HT1080 (cell line): ENCODE results near the gene ACBD5. TPM values are rescaled to one million over a fixed set of nuclear protein-coding genes. Genes with fewer than 3 reads are reported as not detected.
"Not testable (repeated sequence)": the region's sequence is repeated elsewhere in the genome, so short reads cannot be mapped to it uniquely, and the experiment has no call there.

Source experiments
- DNase-seq: peaks from one replicate; pipeline ENCODE4 v3.0.0-alpha.2; 2015; ENCODE audit warnings: low read depth
- total RNA-seq: library from RNA; depleted of rRNA; stranded (reverse); fragments of >200 nt; shearing (Covaris generic); gene quantifications from 2 replicates; pipeline ENCODE4 v1.2.3, GENCODE V29; 2014

ACBD5 gene
- total RNA-seq, 1 experiment from 2014 or later, result 21.2 TPM

DNA sequence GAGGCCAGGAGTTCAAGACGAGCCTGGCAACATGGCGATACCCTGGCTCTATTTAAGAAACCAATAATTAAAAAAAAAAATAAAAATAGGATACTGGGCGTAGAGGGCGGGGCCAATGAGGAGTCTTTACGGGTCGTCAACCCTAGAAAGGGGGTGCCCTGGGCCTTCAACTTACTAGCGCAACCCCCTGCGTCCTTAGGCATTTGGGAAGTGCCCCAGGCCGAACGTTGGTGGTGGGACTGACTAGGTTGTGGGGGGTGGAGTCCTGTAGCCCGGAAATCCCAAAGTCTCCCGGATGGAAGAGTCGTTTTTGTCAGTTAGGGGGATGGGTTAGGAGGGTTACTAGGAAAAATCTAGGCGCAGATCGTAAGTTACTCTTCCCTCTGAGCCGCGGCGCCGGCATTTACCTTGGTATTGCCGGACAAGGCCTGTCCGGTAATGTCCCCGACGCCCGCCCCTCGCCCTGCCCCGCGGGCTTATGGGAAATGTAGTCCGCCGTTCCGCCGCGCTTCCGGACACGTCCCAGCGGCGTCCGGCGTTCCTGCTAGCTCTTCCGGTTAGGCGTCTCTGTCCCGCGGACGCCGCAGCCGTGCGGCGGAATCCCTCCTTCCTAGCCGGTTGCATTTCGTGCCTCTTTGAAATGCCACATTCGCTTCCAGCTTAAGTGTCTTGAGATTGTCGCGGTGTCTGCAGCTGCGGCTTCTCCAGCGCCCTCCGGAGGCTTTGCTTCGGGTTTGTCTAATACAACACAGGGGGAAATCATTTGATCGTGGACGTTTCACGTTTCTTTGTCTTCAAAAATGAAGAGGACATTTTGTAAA, 1.3 kb upstream of the ACBD5 start:
- peak; percentile 96 for DNase-seq

DNA sequence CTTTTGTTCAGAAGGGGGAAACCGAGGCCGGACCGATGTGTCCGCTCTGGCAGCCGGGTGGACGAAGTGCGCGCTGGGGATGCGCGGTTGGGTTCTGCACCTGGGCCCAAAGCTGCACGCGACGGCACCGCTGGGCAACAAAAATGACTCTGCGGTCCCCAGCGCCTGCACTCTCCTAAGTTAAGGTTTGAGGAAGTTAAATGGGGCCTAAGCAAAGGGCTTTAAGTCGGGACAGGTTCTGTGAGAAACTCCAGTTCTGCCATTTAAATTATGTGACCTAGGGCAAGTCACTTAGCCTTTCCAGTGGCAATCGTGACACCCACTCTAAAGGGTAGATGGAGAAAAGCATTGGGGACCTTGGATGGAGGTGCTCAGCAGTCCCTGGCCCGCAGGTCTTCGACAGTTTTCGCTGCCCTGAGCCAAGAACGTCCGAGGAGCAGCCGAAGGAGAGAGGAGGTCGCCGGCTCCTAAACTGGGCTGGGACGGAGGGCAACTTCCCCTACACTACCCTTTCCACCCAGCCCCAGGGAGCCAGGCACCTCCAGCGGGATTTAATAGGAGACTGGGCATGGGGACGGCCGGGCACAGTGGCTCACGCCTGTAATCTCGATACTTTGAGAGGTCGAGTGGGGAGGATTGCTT, 534 bp upstream of the ACBD5 start:
- DNase-seq, result peak; percentile 24

DNA sequence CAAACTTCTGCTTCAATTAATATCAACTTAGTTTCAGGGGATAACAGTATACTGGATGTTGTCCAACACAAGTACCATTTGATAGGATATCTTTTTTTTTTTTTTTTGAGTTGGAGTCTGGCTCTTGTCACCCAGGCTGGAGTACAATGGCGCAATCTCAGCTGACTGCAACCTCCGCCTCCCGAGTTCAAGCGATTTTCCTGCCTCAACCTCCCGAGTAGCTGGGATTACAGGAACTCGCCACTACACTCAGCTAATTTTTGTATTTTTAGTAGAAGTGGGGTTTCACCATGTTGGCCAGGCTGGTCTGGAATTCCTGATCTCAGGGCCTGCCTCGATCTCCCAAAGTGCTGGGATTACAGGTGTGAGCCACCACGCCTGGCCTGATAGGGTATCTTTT, 3.1 kb downstream of the ACBD5 start:
- DNase-seq, result not testable (repeated sequence)

DNA sequence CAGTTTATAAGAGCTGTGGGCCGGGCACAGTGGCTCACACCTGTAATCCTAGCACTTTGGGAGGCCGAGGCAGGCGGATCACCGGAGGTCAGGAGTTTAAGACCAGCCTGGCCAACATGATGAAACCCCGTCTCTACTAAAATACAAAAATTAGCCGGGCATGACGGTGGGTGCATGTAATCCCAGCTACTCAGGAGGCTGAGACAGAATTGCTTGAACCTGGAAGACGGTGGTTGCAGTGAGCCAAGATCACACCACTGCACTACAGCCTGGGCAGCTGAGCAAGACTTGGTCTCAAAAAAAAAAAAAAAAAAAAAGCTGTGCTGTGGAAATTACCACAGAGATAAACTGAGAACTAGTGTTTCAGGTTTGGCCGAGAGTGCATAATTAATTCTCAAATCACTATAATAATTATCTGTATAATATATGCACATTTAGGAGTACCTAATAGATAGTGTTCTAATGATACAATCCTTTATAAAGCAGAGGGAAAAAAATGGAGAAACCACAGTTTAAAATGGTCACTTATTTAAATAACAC, 3.9 kb downstream of the ACBD5 start:
- DNase-seq, result not testable (repeated sequence)

DNA sequence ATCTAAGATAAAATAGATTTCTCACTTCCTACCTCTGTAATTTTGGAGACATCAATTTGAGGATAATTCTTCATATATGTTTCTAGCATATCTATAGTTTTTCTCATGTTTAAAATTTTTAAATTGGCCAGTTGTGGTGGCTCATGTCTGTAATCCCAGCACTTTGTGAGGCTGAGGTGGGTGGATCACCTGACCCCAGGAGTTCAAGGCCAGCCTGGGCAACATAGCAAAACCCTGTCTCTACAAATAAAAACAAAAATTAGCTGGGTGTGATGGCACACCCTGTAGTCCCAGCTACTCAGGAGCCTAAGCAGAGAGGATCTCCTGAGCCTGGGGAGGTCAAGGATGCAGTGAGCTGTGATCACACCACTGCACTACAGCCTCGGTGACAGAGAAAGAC, 4.9 kb downstream of the ACBD5 start:
- no peak for DNase-seq

DNA sequence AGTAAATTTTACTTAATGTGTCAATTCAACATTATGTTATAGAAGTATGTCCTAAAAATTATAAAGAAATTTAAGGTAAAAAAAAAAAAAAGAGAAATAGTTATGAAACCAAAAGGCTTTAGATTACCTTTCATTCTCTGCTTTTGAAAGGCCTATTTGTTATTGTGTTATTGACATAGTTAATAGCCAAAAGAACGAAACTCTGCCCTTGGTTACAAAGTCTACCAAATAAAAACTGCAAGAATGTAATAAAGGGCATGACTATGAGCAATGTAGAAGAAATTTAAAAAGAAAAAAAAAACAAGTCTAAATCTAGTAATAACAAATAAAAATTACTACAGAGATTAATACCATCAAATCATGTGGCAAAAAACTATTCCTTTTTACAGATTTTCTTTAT, 10.6 kb downstream of the ACBD5 start:
- no peak for DNase-seq

DNA sequence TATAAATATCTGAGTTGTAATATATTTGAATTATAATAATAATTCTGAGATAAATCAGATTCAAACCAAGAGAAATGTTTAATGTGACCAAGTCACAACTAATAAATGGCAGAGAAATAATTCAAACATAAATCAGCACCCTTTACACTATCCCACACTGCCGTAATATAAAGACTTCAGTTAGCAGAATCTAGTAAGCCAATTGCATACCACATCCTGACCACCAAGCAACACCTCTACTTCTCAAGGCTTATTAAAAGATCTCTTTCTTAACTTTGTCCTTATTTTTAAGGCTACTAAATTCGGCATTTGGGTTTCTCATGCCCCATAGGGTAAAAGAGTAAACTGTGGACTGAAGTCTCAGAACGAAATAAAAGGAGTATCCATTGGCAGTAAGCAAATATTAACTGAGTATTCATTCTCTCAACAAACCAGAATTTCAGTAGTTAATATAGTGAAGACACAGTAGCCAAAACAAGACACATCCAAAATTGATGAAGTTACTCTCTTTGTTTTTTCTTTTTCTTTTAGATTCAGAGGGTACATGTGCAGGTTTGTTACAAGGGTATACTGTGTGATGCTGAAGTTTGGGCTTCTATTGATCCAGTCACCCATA, 14.8 kb downstream of the ACBD5 start:
- no peak for DNase-seq

DNA sequence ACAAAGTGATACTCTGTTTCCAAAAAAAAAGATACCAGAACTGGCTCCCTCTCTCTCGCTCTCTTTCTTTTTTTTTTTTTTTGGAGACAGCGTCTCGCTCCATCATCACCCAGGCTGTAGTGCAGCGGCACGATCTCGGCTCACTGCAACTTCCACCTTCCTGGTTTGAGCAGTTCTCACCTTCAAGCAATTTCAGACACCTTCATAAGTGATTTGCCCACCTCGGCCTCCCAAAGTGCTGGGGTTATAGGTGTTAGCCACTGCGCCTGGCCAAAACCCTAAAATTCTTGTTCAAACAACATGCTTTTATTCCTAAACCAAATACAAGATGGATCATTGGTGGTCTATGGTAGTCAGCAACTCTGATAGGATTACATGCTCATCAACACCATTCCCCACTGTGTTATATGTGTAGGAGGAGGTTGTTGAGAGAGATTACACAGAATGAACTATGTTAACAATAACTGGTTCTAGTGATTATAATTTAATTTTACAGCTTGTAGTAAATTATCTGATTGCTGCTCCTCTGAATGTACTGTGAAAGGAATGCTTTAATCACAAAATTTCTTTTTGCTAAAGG, 15.5 kb downstream of the ACBD5 start:
- no peak for DNase-seq

DNA sequence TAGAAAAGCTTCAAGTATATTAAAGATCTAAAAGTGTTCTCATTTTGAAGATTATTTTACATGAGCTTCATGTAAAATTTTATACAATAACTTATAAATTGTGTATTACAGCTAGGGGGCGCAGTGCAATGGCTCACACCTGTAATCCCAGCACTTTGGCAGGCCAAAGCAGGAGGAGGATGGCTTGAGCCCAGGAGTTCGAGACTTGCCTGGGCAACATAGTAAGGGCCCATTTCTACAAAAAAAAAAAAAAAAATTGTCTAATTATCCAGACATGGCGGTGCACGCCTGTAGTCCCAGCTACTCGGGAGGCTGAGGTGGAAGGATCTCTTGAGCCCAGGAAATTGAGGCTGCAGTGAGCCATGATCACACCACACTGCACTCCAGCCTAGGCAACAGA, 16.6 kb downstream of the ACBD5 start:
- DNase-seq, result peak; percentile 25

DNA sequence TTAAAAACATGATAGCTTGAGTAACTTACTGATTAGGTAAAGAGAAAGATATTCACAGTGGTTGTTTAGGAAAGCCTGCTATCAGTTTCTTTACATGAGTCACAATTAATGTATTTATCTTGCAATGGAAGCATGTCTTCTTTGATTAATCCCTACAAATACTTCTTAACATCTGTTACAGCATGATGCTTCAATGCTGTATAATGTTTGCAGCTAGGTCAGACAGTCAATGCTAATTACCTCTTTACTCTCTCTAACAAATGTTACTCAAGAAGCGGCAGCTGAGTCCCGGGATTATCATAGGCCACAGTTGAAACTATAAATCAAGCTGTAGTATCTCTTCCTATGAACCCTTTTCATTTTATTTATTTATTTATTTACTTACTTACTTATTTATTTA, 33.2 kb downstream of the ACBD5 start:
- no peak for DNase-seq

DNA sequence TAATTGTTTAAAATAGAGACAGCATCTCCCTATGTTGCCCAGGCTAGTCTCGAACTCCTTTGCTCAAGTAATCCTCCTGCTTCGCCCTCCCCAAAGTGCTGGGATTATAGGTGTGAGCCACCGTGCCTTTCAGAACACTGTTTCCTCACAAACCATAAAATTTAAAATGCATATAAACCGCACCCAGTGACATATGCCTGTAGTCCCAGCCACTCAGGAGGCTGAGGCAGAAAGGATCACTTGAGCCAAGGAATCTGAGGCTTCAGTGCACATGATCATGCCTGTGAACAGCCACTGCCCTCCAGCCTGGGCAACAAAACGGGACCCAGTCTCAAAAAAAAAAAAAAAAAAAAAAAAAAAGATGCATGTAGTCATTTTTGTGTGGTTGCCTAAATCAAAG, 36.8 kb downstream of the ACBD5 start:
- DNase-seq, result no peak

DNA sequence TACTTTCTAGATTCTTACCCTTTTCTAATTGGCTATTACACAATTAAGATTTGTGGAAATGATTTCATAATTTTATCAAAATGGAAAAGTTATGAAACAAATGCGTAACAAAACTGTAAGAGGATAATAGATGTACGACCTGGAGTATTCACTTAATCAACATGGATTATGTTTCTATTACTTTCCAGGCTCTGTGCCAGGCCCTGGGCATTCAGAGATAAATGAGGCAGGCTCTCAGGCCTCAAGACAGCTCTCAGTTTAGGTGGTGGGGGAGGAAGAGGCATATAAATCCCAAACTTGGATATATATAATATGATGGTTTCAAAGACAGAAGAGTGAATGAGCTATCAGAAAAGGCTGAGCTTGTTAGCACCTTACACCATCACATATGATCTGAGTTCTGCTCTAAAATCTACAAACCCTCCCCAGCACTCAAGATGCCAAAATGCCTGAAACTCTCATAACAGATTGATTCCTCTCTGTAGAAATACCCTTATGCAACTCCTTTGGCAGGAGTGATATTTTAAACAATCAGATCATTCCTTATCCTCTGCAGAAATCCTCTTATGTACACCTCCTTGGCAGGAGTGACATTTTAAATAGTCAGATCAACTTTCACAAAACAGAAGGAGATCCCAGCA, 42.5 kb downstream of the ACBD5 start:
- DNase-seq, result no peak

DNA sequence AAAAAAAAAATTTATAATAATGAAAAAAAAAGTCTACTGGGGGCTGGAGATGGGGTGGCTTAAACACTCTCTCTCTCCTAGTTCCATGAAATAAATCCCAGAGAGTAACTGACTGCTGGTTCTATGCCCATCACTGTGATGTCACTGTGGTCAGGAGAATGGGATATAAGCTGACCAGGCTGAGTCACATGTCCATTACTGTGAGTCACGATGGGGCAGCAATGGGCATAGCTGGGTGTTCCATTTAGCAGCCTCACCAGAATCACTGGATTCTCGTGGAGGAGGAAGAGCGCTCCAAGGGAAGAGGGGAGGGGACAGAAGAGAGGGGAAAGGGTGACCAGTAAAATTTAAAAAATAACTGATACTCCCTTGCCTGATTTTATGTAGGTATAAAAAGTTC, 48.3 kb downstream of the ACBD5 start:
- peak; percentile 96 for DNase-seq

DNA sequence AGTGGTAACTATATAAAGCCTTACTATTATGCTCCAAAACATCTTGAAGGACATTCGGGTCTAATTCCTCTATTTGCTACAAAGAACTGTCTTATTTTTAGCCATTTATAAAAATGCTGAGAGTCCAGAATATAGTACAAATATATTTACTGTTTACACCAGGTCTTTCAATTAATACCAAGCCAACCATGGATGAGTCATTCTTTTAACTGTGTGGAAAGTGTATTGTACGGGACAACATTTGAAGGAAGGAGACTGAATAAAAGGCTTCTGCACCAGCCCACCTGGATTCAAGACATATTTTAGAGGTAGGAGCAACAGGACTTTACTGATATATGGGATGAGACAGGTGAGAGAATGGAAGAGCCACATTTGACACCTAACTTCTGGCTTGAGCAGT, 50.1 kb downstream of the ACBD5 start:
- DNase-seq, result no peak

DNA sequence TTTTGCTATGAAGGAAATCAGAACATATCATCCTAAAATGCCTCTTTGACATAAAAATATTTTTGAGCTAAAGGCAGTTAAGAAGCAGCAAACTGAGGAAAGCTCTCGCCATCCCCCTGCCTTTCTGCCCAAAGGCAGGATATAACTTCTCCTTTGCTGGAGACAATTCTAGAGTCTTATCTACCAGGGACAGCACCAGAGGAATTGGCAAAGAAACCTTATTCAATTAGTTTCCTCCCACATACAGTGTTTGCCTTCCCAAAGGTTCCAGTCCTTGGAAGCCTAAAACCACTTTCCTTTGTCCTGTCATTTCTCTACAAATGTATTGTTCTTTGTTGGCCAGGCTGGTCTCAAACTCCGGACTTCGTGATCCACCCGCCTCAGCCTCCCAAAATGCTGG, 51.7 kb downstream of the ACBD5 start:
- DNase-seq, result no peak

DNA sequence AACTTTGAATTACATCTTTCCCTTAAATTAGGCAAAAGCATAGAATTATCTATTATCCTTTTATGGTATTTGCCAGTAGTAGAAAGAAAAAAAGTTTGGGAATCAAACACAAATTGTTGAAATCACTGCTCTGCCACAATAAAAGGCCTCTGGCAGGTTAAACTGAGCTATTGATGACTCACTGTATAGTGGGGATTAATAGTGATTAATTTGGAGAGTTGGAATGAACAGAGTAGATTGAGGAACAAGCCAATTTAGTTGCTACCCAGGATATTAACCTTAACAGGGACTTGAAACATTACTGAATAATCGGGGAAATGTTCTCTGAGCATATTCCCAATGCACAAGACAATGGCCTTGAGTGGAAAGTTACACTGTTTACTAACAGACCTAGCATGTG, 52.3 kb downstream of the ACBD5 start:
- DNase-seq, result no peak

DNA sequence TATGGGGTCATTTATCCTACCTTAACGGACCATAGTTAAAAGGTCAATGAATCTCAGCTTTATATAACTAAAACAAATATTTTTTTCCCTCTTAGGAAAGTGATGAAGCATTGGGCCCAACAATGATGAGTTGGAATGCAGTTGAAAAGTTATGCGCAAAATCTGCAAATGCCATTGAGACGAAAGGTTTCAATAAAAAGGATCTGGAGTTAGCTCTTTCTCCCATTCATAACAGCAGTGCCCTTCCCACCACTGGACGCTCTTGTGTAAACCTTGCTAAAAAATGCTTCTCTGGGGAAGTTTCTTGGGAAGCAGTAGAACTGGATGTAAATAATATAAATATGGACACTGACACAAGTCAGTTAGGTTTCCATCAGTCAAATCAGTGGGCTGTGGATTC, 70.7 kb downstream of the ACBD5 start:
- no peak for DNase-seq

DNA sequence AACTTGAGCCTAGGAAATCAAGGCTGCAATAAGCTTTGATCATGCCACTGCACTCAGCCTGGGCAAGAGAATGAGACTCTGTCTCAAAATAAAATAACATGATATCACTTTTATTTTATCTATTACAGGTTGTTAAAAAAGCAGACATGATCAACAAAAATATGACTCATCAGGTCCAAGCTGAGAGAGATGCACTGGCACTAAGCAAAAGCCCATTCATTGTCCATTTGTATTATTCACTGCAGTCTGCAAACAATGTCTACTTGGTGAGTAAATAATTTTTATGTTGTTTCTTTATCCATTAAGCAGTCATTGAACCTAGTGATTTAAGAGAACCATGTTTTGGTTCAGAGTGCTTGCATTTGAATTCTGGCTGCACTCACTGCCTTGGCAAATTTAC, 82.2 kb downstream of the ACBD5 start:
- DNase-seq, result peak; percentile 3

DNA sequence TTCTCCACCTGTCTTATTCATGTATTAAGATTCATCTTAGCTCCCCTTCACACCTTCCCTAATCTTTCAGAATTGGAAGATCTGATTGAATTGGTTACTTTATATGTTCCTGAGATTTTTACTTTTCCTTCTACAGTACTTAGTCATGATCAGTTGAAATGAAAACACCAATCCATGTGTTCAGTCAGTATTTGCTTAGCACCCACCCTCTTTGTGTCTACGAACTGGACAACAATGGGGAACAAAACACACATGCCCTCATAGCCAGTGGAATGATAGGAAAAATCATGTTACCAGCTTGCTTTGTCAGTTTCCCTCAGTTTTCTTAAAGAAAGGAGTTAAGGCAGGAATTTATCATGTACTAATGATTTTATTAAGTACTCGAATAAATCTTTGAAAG, 83.4 kb downstream of the ACBD5 start:
- no peak for DNase-seq

DNA sequence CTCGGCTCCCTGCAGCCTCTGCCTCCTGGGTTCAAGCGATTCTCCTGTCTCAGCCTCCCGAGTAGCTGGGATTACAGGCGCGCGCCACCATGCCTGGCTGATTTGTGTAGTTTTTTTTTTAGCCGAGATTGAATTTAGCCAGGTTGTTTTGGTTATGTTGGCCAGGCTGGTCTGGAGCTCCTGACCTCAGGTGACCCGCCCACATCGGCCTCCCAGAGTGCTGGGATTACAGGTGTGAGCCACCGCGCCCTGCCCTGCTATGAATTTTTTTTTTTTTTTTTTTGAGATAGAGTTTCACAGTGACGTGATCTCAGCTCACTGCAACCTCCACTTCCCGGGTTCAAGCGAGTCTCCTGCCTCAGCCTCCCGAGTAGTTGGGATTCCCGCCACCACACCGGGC, 84.0 kb downstream of the ACBD5 start:
- peak; percentile 9 for DNase-seq

DNA sequence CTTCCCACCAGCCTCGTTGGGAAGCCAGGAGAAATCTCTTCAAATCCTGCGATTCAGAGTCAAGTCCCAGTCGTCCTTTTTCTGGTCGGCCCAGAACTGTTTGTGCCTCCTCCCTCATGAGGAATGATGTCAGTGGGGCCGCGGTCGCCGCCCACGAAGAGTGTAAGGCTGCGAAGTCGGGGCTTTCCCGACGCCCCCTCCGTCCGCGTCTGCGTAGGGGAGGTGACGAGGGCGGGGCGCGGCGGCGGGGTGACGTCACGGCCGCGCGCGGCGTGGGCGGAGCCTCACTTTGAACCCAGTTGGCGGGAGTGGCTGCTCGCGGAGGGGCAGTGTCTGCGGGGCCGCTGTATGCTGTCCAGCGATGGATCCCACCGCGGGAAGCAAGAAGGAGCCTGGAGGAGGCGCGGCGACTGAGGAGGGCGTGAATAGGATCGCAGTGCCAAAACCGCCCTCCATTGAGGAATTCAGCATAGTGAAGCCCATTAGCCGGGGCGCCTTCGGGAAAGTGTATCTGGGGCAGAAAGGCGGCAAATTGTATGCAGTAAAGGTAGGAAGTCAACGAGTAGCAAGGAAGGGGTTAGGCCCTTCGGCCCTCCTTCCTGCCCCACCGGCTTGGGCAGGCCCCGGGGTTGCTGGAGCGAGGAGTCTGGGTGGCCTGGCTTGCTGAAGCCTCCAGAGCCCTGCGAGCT, 85.4 kb downstream of the ACBD5 start, which contains the start of gene MASTL:
Gene MASTL, plus strand, starts transcription at position 287 of the 689 bp plus-strand sequence. Its CDS starts 75 bp downstream, at position 362.
- peak; percentile 92 for DNase-seq
